GM18526 (cell line): ENCODE data around the gene OR6B3.

Experiments used
- POLR2A ChIP-seq: IDR thresholded peaks from 3 replicates; pipeline ENCODE4 v1.6.1; 2011; ENCODE audit not compliant: insufficient read length; ENCODE audit errors: extremely low read depth

OR6B3 gene

DNA sequence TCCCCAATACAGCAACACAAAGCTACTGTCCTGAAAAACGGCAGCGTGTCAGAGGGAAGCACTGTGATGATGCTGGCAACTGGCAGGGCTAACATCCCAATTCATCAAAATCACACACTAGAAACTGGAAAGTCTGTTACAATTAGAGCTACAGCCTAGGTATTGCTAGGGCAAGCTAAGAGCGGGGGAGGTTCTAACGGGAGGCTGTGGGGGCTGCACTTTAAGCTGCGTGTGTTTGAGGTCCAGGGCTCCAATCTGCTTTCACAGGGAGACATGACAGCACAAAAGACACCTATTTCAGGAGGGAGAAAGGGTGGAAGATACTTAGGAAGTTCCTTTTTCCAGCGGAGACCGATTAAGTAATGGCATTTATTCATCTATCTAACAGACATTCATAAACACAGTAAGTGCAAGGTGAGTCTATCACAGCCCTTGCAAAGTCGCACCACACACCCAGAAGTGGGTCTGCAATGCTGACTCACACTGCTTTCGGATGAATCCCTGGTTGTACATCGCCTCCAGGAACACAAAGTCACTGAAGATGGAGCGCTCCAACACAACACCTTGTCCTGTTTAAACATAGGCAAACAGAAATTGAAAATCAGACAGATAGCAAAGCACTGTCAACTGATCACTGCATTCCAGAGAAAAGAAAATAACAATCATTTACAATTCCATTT lies 35.1 kb downstream of the OR6B3 start:
- TF ChIP-seq POLR2A, result no peak

DNA sequence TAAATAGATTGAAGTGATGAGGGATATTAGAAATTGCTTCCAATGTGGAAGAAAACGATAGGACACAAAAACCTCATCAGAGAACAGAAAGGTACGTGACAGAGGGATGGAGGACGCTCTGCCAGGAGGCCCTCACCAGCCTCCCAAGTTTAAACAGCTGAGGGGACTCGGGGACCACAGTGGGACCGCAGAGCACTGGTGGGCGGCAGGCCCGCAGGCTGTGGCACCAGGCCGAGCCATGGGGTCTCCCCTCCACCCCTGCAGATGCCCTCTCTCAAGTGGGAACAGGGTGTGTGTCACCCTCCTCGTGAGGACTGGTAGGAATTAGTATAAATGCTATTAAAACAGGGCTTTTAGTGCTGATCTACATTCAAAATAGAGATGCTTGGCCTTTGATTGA lies 39.0 kb downstream of the OR6B3 start:
- TF ChIP-seq POLR2A, result no peak

DNA sequence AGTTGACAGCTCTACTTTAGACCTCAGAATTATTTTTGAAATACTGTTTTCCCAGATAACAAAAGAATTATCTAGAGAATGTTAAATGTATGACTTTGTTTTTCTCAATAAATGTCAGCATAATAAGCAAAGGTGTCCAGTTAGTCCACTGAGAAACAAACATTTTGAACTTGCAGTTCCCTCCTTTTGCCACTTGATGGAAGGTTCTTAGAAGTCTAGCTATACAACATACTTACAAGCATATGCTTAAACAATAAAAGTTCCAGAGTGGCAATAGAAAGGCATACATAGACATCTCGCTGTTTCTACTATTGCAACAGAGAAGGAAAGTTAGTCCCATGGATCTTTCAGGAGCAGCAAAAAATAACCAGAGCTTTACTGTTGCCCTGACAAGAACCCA lies 40.0 kb downstream of the OR6B3 start:
- no peak for TF ChIP-seq POLR2A

DNA sequence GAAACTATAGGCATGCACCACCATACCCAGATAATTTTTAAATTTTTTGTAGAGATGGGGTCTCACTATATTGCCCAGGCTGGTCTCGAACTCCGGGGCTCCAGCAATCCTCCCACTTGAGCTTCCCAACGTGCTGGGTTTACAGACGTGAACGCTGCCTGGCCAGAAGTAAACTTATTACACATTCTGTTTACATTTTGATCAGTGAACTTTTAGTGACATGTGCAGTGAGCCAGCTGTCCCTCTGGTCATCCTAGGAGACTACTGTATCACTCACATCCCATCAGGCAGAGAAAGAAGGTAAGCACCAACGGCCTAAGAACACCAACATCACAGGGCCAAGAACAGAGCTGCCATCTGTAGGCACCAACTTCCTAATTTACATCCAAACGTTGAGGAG lies 50.3 kb downstream of the OR6B3 start:
- no peak for TF ChIP-seq POLR2A

DNA sequence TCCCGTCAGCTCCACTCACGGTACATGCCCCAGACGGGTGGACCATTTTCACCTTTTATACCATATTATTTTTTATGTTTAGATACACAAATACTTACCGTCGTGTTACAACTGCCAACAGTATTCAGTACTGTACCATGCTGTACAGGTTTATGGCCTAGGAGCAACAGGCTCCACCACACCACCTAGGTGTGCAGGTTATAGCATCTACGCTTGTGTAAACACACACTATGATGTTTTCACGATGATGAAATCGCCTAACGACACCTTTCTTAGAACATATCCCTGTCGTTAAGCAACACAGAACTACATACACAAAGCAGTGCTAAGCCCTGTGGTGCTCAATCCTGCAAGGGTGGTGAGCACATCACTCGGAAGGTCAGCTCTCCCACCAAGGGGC lies 52.6 kb downstream of the OR6B3 start:
- TF ChIP-seq POLR2A, result no peak

DNA sequence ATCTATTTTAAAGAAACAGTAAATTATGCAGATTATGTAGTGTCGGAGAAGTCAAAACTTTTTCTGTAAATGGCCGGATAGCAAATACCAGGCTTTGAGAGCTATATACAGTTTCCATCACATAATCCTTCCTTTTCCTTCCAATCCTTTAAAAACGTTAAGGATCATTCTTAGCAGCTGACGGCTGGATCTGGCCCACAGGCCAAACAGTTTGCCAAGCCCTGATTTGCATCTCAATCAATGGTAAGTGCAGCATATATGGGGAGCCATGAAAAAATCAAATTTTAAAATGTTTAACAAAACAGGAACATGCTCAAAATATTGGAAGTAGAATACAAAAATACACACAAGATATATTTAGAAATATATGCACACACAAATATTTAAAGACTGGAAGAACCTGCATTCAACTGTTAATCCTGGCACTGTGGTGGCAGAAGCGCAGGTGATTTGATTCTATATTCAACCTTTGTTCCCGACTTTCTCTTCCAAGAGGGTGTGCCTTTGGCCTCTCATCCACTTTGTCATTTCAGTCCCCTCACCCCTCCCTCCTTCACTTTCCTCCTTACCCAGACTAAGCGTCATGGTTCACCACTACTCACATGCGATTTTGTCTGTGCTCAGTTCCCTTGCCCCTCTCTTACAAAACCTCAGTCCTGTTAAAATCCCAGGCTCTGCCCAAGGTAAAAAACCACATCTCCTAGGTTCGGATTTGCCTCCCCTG lies 55.5 kb downstream of the OR6B3 start:
- TF ChIP-seq POLR2A, result no peak
